GM21390 (cell line): ENCODE results near the gene STMN3.

Source experiments
- ATAC-seq: cut with Tn5 transposase; IDR thresholded peaks from one replicate; pipeline ENCODE4 v1.9.1; 2021; ENCODE audit not compliant: unreplicated experiment

Gene STMN3

GRCh38 chr20:63591147-63591533 lies 62.1 kb downstream of the STMN3 start:
- no peak for ATAC-seq

DNA sequence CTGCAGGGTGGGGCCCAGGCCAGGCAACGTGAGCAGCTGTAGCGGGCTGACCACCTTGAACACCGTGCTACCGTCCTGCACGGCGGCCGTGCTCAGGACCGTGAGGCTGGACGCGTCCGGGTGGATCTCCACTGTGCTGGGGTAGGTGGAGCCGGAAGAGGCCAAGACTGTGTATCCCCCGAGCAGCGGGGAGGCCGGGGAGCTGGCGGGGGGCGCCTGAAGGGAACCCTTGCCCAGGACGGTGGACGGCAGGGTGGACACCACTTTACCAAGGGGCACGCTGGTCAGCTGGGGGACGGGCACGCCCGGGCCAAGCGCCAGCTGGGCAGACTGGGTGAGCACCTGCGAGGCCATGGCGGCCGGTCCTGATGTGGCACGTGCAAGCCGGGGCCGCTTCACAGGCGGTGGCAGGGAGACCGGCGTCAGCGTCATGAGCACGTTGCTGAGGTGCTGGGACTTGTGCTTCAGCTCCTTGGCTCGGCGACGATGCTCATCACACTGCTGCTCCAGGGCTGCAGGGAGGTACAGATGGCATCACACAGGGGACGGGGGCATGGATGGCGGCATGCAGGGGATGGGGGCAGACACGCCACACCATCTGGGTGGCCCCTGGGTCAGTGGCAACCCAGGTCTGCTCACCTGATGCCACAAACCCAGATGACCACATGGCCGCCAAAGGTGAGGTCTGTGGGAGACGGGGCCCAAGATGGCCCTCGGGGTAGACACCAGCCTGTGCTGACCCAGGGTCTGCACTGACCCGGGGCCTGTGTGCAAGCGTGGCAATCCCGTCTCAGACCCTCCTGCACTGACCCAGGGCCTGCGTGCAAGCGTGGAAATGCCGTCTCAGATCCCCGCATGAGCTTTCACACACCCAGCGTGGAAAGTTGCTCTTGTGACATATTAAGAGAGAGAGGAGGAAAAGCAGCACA lies 62.7 kb downstream of the STMN3 start:
- no peak for ATAC-seq
